Fibroblast of lung (primary cell): Measurements from ENCODE around the gene OR8B4. TPM values are rescaled to one million over a fixed set of nuclear protein-coding genes. Genes with fewer than 3 reads are reported as not detected.

ENCODE experiments used
- DNase-seq, 2 donors: peaks; one replicate each; pipeline versions ENCODE4 v3.0.0 to v3.0.0-alpha.2; 2010; ENCODE audit warnings: low read depth in 2 of 2
- H2AFZ ChIP-seq: 2 replicates; pipeline ENCODE4 v1.5.1; 2012; ENCODE audit warnings: low read length, control low read depth, inconsistent platforms
- H3K27ac ChIP-seq: 2 replicates; pipeline ENCODE4 v1.5.1; 2011; ENCODE audit warnings: low read length, control low read depth; ENCODE audit not compliant: insufficient read depth
- H3K27me3 ChIP-seq: 2 replicates; pipeline ENCODE4 v1.5.1; 2011; ENCODE audit warnings: mild to moderate bottlenecking, low read length; ENCODE audit not compliant: control insufficient read depth, insufficient read depth
- H3K36me3 ChIP-seq: 2 replicates; pipeline ENCODE4 v1.5.1; 2011; ENCODE audit warnings: low read length; ENCODE audit not compliant: control insufficient read depth, insufficient read depth
- H3K4me1 ChIP-seq: 2 replicates; pipeline ENCODE4 v1.5.1; 2011; ENCODE audit warnings: low read length; ENCODE audit not compliant: control insufficient read depth, insufficient read depth; ENCODE audit errors: extremely low read depth
- H3K4me2 ChIP-seq: 2 replicates; pipeline ENCODE4 v1.5.1; 2011; ENCODE audit warnings: low read length, control low read depth; ENCODE audit not compliant: insufficient read depth; ENCODE audit errors: extremely low read depth
- H3K4me3 ChIP-seq, 4 experiments: fragments of 200-600 bp in 1 of 4; sonication (generic) in 1 of 4; replicated peaks in 1 of 4; 2 replicates each; pipeline ENCODE4 v1.5.1; 2011 to 2016; ENCODE audit warnings: low read length in 4 of 4, low read depth in 3 of 4, mild to moderate bottlenecking in 3 of 4, control low read depth in 2 of 4, inconsistent platforms in 1 of 4, mixed read lengths in 1 of 4; ENCODE audit not compliant: insufficient read depth in 1 of 4; ENCODE audit errors: control extremely low read depth in 1 of 4
- H3K79me2 ChIP-seq: 2 replicates; pipeline ENCODE4 v1.5.1; 2012; ENCODE audit warnings: mild to moderate bottlenecking, low read length, inconsistent platforms; ENCODE audit not compliant: control insufficient read depth, insufficient read depth
- H3K9ac ChIP-seq: 2 replicates; pipeline ENCODE4 v1.5.1; 2011; ENCODE audit warnings: mild to moderate bottlenecking, low read length, control low read depth; ENCODE audit not compliant: insufficient read depth
- H3K9me3 ChIP-seq: 2 replicates; pipeline ENCODE4 v1.5.1; 2012; ENCODE audit warnings: low read depth, low read length; ENCODE audit not compliant: control insufficient read depth, insufficient read depth
- H4K20me1 ChIP-seq: 2 replicates; pipeline ENCODE4 v1.5.1; 2011; ENCODE audit warnings: low read length; ENCODE audit not compliant: control insufficient read depth, insufficient read depth; ENCODE audit errors: extremely low read depth
- CTCF ChIP-seq, 2 donors: IDR thresholded peaks in 1 of 2; conservative IDR thresholded peaks in 1 of 2; 1 replicate in 1 of 2; 2 replicates in 1 of 2; pipeline ENCODE4 v1.5.1; 2011 to 2012; ENCODE audit warnings: low read length in 2 of 2, control low read depth in 1 of 2, inconsistent platforms in 1 of 2, low read depth in 1 of 2, mild to moderate bottlenecking in 1 of 2
- EZH2 ChIP-seq: IDR thresholded peaks from 2 replicates; pipeline ENCODE4 v1.5.1; 2012; ENCODE audit warnings: low read length, control low read depth, mild to moderate bottlenecking; ENCODE audit errors: missing control alignments
- polyA minus RNA-seq: library from RNA; depleted of rRNA, polyadenylated mRNA; stranded (reverse); fragments of >200 nt; gene quantifications from 2 replicates; pipeline ENCODE4 v1.2.3, GENCODE V29; 2011; ENCODE audit warnings: low replicate concordance
- polyA plus RNA-seq, 2 donors: library from polyadenylated mRNA; depleted of rRNA in 1 of 2; stranded (reverse) in 1 of 2; unstranded in 1 of 2; fragments of >200 nt; gene quantifications; 2 replicates each; pipeline ENCODE4 v1.2.1, GENCODE V29; 2011 to 2012; ENCODE audit warnings: missing spikeins in 1 of 2
- total RNA-seq: library from RNA; depleted of rRNA; stranded (reverse); fragments of >200 nt; gene quantifications from 2 replicates; pipeline ENCODE4 v1.2.1, GENCODE V29; 2014

OR8B4 gene
- total RNA-seq (not detected in 2 replicates), polyA plus RNA-seq (not detected in 2 replicates), polyA minus RNA-seq (not detected in 2 replicates)
- polyA plus RNA-seq (2012) = not detected in 2 replicates

- no peak within 1 kb of the TSS for H3K4me2 ChIP-seq
- H3K36me3 ChIP-seq = no peaks in the 10 kb centered on the region
- no peaks in the 10 kb centered on the region for H4K20me1 ChIP-seq
- no peaks in the 10 kb centered on the region for H3K9me3 ChIP-seq
- TF ChIP-seq EZH2 (no peak), CTCF (conservative IDR thresholded peaks at IDR 0.05 in 1 of 2, IDR thresholded peaks at IDR 0.05 in 1 of 2; ENCODE audit: low read depth in 1 of 2, low read length in 2 of 2) (no peak)
- no peak for DNase-seq
- no peaks in the 10 kb centered on the region for H3K27me3 ChIP-seq
- no peaks in the 10 kb centered on the region for H3K79me2 ChIP-seq
- H2AFZ ChIP-seq = no peak within 1 kb of the TSS
- no peak within 1 kb of the TSS for H3K27ac ChIP-seq
- no peak within 1 kb of the TSS for H3K4me3 ChIP-seq
- H3K4me1 ChIP-seq = no peaks in the 10 kb centered on the region
- H3K9ac ChIP-seq = no peak within 1 kb of the TSS
These were observed at the start of gene OR8B4 for GRCh38 chr11:124424384-124424921. TSS of gene OR8B4 (minus strand) at chr11:124424871. CDS start at chr11:124424871, 0 bp downstream.

- Histone ChIP-seq H2AFZ (no peak overlapping the region), H4K20me1 (no peaks in the 10 kb centered on the region), H3K4me2 (no peak overlapping the region), H3K36me3 (no peaks in the 10 kb centered on the region), H3K4me1 (no peaks in the 10 kb centered on the region), H3K4me3 (no peak overlapping the region), H3K27ac (no peak overlapping the region), H3K27me3 (no peaks in the 10 kb centered on the region), H3K9ac (no peak overlapping the region), H3K9me3 (no peaks in the 10 kb centered on the region), H3K79me2 (no peaks in the 10 kb centered on the region)
- TF ChIP-seq EZH2 (no peak), CTCF (conservative IDR thresholded peaks at IDR 0.05 in 1 of 2, IDR thresholded peaks at IDR 0.05 in 1 of 2; ENCODE audit: low read depth in 1 of 2, low read length in 2 of 2) (no peak)
- no peak for DNase-seq
These were observed 49.4 kb upstream of the OR8B4 start for GRCh38 chr11:124474079-124474478.

- Histone ChIP-seq H3K36me3 (no peaks in the 10 kb centered on the region), H3K27ac (no peak overlapping the region), H3K27me3 (no peaks in the 10 kb centered on the region), H3K4me1 (no peaks in the 10 kb centered on the region), H2AFZ (no peak overlapping the region), H3K9ac (no peak overlapping the region), H3K4me3 (no peak overlapping the region), H3K4me2 (no peak overlapping the region), H4K20me1 (no peaks in the 10 kb centered on the region), H3K79me2 (no peaks in the 10 kb centered on the region), H3K9me3 (no peaks in the 10 kb centered on the region)
- DNase-seq = no peak
- TF ChIP-seq CTCF (conservative IDR thresholded peaks at IDR 0.05 in 1 of 2, IDR thresholded peaks at IDR 0.05 in 1 of 2; ENCODE audit: low read depth in 1 of 2, low read length in 2 of 2) = no peak
- no peak for TF ChIP-seq EZH2
These were observed 48.8 kb upstream of the OR8B4 start for GRCh38 chr11:124473476-124473875.
